ENCODE measurements around the gene MTCL1.

The MTCL1 gene

DNA sequence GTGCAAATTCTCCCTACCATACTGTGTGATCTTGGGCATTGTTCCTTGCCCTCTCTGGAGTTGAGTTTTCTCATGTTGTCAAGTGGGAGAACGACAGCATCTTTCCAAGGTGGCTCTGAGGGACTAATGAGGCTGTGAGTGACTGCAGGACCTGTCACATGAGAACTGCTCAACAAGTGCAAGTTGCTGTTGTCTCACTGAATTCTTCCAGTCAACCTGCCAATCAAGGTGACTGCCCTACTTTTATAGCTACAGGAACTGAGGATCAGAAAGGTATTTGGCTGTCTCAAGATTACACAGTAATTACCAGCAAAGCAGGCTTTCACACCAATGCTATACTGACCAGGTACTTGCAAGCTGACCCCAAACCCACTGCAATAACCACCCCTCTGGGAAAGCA is 137.6 kb downstream of the MTCL1 start:
- no peak for DNase-seq

DNA sequence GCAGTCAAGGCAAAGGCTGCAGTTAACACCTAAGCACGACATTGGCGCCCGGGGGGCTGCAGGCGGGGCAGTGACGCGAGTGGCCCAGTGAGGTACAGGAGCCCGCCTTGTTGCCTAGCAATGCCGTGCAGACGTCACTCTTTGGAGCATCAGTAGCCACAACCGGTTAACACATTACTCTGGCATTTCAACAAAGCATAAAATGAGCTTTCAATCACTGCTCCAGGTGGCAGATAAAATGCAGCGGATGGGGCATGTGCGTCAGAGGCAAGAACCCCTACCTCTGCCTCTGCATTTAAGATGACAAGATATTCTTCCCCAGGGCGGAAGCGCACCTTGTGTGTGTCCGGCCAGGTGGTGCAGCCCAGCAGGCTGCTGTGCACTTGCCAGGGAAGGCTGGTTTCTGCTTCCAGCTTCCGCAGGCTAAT is 139.4 kb downstream of the MTCL1 start:
- no peak for DNase-seq

DNA sequence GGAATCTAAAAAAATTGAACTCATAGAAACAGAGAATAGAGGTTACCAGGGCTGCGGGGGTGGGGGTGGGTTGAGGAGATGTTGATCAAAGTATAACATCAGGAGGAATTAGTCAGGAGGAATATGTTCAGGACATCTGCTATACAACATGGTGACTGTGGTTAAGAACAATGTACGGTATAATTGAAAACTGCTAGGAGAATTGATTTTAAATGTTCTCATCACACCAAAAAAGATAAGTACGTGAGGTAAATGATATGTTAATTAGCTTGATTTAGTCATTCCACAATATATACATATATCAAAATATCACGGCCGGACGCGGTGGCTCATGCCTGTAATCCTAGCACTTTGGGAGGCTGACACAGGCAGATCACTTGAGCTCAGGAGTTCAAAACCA is 140.2 kb downstream of the MTCL1 start:
- DNase-seq, result no peak

DNA sequence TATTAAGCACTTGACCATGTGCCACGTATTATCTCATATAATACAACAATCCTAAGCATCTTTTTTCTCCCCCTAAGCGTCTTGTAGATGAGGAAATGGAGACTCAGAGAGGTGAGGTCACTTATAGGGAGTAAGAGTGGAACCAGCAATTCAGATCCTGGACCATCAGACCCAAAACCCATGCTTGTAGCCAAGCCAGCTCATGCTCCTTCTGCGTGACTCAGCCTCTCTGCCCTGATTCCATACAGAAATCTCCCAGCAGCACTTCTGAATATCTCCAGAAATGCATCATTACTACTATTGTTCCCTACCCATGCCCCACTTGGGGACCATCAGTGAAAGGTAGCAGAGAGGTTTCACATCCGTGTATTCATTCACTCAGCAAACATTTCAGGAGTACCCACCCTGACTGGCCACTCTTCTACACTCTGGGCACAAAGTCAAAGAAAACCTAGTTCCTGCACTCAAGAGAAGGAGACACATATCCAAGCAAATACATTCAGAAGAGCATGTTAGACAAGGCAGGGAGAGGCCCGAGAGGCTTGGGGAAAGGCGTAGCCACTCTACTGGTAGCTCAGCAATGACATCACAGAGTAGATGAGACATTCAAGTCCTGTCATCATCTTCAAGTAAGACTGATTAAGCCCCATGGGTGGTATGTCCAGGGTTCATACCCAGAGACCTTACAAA is 141.9 kb downstream of the MTCL1 start:
- no peak for DNase-seq

DNA sequence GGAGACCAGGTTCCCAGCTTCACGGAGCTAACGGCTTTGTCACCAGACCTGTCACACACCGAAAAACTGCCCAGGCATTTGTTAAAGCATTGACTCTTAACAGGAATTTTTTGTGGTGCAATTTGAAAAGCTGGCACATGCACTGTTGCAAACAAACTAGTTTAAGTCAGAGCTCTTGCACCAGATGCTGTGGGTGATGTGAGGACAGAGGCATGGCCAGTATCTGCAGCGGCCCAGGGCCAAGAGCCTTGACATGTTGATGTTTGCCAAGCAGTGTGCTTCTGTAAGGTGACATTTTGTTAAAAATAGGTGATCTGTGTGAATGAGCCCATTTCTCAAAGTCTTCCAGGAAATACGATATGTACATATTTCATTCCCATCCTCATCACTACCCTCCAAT is 142.5 kb downstream of the MTCL1 start:
- DNase-seq, result no peak

DNA sequence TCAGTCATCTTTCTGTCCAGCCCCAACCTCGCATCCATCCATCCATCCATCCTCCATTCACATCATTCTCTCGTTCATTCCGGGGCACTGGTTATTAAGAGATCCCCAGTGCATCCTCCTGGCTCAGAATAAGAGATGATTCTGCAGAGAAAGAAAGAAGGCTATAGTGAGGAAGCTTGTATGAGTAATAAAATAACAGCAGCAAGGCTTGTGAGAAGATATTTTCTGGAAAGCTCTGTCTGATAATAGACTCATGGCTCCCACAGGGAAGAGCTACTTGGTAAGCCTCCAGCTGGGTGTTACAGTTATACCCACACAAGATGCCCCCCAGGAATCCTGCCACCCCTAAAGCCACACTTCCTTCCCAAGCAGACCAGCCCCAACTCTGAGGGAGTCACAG is 143.2 kb downstream of the MTCL1 start:
- no peak for DNase-seq

DNA sequence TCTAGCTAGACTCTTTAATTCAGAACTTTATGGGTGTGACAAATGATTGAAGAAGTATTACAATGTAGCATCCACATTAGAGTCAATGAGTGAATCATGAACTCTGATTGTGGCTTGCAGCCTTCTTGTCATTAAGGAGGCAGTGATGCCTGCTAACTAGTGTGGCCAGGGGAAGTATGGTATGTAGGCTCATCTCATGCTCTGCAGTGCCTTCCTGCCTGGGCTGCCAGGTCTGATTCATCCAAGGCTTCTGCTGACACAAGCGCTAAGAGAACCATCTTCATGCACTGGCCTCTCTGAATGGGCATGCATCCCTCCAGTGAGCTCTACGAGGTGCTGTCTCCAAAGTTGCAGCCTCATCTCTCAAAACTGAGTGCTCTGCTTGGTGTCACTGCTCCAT is 144.3 kb downstream of the MTCL1 start:
- DNase-seq, result no peak

DNA sequence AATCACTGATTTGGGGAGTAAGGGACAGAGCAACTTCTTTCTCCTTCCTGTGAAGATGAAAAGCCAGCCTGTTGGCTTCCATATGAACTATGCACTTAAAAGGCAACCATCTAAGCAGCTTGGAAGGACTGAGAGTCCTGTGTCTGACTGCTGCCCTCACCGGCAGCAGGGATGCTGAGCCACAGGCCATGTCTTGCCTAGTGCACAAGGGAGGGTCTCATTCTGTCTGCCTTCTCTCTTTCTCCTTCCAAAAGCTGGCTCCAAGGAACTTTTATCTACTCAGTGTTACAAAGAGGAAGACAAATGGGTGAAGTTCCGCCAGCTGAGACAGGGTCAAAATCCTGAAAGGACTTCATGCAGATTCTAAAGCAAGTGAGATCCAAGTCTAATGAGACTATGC is 146.3 kb downstream of the MTCL1 start:
- no peak for DNase-seq

DNA sequence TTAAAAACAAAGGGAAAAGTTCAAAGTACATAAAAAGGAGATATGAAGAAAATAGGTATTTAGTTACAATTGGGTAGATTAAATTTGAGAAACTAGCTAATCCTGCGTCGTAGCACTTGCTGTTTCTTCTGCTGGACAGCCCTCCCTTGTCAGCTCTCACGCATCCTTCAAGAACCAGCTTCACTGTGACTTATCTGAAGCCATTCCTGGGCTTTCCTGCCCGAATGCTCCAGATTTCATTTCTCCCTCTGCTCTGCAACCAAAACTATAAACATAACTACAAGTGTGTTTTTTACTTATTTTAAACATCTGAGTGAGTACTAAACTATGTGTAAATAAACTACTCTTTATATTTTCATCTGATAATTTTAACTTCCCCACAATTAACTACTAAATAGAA is 149.2 kb downstream of the MTCL1 start:
- DNase-seq, result no peak

DNA sequence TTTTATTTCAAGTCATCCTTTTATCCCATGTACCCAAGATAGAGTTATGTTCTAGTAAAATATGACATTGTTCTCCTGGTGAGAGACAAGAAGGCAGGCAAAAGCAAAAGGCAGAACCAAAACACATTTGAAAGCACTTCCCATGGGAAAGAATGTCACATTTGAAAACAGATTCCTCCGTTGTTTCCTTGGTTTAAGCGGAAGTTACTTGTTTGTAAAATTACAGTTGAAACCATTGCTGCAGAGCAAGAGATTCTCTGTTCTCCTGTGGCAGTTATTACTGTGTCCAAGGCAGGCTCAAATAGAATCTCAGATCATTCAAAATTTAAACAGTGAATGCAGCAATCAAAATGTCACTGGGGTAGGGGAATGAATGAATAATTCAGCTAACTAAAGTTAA is 149.6 kb downstream of the MTCL1 start:
- DNase-seq, result no peak

DNA sequence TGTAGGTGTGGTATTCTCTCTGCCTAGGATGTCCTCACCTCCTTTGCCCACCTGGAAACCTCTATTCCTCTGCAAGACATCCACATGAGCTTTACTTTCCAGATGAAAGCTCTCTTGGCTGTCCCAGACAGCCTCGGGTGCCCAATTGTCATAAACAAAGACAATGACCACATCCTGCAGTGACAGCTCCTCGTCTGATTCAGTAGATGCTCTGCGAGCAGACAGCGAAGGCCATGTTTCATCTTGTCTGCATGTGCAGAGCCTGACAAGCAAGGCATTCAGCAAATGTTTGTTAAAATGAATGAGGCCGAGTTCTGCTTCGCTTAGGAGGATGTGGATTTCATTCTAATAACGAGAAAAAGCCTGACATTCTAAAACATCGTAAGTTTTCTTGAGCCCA is 150.9 kb downstream of the MTCL1 start:
- no peak for DNase-seq

DNA sequence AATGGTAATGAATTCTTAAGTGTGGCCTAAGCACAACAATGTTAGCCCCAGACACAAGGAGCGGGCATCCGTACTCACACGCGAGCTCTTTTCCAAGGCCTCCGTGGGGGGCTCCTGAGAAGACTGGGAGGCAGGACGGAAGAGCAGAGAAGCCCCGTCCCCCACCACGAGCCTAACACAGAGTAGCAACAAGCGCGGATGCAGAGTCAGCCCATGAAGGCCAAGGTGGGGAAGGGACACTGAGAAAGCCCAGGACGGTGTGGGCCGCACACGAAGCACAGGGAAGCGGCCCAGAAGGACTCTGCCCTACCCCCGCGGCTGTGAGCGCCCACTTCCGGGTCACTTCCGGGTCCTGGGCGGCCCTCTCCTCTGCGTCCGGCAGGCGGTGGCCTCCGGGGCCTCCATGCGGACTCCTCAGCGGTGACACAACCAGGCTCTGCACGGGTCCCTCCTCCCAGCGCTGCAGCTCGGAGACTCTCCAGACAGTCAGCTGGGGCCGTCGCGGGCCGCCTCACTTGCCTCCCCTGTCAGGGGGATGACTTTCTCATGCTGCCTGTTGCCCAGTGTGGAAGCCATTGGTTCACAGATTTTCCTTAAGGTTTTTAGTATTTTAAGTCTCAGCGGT is 151.5 kb downstream of the MTCL1 start:
- DNase-seq, result no peak

DNA sequence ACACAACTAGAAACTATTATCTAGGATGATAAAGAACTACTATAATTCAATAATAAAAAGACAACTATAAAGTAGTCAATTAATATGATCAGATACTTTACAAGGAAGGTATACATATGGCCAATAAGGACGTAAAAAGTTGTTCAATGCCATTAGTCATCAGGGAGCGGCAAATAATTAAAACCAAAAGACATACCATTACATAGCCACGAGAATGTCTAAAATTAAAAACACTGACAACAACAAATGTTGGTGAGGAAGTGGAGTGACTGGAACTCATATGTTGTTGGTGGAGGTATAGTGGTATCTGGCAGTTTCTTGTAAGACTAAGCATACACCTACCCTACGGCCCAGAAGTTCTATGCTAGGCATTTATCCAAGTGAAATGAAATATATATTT is 152.4 kb downstream of the MTCL1 start:
- no peak for DNase-seq

DNA sequence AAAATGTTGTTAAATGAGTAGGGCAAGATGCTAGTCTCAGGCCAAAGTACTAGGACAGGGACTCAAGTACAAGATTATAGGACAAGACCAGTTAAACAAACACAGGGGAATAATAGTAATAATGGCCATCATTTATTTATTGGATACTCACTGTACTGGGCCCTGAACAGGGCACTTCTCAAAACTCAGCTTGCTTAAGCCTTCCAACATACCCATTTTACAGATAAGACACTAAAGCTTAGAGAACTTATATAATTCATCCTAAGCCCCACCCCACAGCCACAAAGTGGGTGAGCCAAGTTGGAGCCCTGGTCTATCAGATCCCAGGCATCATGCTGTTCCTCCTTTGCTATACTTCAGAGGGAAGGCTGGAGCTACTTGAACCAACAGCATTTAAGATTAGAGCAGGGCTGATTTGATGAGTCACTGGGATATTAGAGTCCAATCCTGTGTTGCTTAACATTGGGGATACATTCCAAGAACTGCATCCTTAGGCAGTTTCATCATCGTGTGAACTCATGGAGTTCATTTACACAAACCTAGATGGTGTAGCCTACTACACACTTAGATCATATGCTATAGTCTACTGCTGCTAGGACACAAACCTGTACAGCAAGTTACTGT is 153.6 kb downstream of the MTCL1 start:
- DNase-seq, result no peak

DNA sequence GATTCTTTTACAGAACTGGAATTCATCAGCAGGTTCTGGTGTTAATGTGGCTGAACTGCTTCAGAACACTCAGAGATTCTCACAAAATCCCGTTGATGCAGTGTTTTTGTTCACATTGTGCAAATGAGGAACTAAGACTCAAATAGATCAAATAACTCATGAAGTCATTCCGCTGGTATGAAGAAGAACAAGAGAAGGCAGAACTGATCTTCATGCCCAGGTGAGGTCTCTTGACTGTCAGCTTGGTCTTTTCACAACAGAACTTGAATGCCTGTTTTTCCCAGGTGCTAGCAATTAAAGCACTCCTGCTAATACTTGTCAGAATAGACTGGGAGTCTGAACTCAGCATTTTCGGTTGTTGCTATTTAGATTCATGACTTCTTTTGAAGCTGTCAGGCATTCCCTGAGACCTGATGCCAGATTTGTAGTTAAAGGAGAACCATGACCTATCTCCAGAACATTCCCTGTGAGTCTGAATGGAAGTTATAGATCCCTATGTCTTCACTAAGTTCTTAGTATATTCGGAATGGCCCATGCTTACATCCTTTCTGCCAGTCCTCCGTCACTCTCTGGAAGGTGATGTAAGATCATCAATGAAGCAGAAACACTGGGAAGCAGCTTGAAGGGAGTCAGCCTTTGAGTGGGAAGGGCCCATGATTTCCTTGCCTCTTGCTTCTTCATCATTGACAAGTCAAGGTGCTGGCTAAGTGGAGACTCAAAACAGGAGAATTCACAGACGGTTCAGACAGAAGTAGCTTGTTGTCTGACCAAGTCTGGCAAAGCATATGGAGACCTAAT is 155.7 kb downstream of the MTCL1 start:
- no peak for DNase-seq

DNA sequence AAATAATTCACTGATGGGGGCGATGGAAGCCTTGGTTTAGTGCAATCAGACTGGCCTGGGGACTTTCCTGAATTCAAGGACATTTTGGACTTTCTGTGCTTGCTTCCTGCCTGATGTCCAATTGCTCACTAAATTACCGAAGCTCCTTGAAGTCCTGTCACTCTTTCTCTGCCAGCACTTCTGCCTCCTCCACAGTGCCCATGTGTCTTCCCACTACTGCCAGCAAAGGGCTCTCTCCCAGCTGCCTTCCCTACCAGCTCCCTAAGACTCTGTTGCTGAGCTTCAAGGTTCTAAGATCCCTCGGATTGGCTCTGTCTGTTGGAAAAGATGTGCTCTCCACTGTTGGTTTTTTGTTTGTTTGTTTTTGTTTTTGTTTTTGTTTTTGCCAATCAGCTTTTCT is 158.1 kb downstream of the MTCL1 start:
- no peak for DNase-seq

DNA sequence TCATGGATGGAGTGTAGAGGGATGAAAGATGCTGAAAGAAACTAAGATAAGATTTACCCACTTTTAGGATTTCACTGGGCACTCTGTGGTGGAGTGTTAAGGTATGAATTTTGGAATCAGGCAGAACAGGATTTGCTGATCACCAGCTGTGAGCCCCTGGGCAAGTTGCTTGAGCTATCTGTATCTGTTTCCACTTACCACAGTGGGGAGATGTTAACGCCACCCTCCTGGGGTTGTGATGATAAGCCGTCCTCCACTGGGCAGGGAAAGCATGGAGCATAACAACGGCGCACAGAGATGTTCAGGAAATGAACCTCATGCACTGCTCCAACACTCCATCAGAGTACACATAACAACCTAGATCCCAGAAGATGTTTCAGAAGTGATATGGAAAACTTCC is 160.6 kb downstream of the MTCL1 start:
- DNase-seq, result no peak

DNA sequence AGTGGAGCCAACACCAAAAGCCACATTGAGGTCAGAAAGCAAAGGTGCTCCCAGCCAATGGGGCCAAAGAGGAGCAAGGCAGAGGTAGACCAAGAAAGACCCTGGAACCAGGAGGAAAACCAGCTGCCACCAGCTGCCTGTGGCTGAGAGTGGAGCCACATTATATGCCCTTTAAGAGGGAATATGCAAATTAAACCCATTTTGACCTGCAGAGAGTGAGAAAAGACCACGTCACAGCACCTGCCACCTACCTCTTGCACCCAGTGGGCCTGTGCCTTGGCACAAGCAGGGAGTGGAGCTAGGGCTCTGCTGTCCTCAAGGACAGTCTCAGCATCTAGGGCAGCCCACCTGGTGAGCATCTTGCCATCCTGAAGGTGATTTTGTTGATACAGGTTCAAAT is 161.3 kb downstream of the MTCL1 start:
- no peak for DNase-seq

DNA sequence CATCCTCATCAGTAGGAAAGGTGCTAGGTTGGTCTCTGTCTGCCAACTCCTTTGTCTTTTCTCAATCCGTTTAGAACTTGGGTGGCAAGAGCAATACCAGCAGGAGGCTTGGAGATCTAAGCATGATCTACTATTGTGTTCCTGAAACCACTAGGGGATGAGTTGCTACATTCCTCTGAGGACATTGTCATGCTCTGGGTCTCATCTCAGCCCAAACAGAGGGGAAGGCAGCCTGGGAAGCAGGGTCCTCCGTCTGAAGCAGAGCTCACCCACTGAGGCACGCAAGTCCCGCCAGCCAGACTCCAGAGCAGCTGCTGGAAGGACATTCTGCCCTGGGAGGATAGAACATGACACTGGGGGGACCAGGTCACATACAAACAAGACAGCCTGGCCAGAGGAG is 162.9 kb downstream of the MTCL1 start:
- DNase-seq, result no peak

DNA sequence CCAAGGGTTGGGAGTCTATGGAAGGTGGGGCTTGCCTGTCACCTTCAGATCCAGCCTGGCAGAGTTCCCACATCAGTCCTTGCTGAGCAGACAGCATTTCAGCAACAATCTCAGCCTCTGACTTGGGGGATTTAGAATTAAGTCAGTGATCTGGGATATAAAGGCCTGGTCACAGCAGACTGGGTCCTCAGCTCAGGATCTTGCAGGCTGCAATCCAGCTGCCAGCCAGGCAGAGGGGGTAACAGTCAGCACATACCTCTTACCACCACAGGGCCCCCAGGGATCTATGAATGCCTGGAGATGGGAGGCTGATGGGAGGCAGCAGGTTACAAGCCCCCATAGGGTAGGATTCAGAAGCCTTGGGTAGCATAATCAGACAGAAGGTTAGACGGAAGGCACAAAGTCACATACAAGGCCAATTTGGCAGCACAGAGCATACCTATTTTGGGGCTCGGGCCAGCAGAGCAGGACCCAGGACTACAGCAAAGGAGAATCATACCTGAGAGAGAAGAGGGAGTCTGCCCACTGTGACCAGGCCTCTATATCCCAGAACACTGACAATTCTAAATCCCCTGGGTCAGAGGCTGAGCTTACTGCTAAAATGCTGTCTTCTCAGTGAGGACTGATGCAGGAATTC is 163.5 kb downstream of the MTCL1 start:
- DNase-seq, result no peak

DNA sequence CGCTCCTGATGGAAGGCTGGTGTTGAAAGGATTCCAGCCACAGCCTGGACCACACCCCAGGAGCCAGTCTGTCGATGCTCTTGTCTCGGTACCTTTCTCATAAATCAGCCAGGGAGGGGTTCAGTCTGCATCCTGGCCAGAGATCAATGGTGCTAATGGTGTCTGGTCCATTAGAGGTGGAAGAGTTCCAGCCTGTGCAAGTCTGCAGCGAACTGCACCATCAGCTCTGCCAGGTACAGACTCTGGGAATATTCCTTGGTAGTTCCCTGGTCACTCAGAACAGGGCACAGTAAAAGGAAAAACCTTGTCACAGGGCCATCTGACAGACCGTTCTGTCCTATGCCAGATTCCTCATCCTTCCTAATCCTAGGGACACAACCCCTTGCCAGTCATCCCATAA is 164.3 kb downstream of the MTCL1 start:
- DNase-seq, result no peak

DNA sequence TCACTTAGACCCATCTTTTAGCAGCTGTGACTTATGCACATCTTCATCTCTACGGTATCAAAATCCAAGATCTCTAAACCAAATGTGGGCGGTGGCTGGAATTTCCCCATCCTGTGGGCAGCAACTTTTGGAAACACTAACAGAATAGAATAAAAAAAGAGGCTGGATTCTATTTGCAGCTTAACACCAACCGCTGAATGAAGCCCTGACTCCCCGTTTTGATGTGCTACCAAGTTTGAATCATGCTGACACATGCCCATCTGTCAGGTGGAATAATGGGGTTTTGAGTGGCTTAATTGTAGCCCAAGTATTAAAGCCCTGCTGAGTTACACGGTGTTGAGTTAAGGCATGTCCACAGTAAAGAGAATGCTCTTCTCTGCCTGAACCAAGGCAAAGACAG is 165.2 kb downstream of the MTCL1 start:
- DNase-seq, result no peak

DNA sequence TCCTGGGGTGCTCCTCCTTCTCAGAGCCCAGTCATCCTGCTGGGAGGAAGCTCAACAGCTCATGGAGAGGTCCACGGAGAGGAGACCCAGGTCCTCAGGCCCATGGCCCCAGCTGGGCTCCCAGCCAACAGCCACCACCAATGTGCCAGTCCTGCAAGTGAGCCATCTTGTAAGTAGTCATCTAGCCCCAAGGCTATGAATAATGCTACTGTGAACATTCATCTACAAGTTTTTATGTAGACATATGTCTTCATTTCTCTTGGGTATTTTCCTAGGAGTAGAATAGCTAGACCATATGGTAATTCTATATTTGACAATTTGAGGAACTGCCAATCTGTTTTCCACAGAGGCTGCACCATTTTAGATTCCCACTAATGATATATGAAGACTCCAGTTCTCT is 166.1 kb downstream of the MTCL1 start:
- no peak for DNase-seq

Measured in stimulated activated CD4-positive, alpha-beta T cell treated with anti-CD3 and anti-CD28 coated beads, Interleukin-2, amount 100 ng/mL, for 48 hours (primary cell).